Tongue (tissue), 2 donors: ENCODE measurements around the gene ANGPTL7. TPM values are rescaled to one million over a fixed set of nuclear protein-coding genes. Genes with fewer than 3 reads are reported as not detected.
"Not testable (repeated sequence)": the region's sequence is repeated elsewhere in the genome, so short reads cannot be mapped to it uniquely, and the experiment has no call there.

ENCODE experiments used
- DNase-seq: peaks from one replicate; pipeline ENCODE4 v3.0.0-alpha.2; 2015
- total RNA-seq: library from RNA; depleted of rRNA; stranded (reverse); fragments of >200 nt; gene quantifications from one replicate; pipeline ENCODE4 v1.2.3, GENCODE V29; 2014

ANGPTL7 gene
- total RNA-seq, 1 donor from 2014 or later: 12.0 TPM

DNA sequence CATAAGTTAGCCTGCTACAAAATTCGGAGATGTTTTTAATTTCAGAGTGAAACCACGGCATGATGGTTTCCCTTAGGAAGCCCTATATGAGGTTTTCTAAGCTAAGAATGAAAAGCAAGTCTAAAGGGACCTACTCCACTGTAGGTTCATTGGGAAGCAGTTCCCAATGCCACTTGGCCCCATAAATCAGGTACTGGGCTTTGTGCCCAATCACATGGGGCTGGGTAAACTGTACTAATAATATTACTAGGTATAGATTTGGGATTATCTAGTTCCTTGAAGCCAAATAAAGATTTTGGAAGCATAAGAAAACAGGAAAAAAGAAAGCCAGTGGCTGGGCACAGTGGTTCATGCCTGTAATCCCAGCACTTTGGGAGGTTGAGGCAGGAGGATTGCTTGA, 19.1 kb upstream of the ANGPTL7 start:
- DNase-seq: no peak

DNA sequence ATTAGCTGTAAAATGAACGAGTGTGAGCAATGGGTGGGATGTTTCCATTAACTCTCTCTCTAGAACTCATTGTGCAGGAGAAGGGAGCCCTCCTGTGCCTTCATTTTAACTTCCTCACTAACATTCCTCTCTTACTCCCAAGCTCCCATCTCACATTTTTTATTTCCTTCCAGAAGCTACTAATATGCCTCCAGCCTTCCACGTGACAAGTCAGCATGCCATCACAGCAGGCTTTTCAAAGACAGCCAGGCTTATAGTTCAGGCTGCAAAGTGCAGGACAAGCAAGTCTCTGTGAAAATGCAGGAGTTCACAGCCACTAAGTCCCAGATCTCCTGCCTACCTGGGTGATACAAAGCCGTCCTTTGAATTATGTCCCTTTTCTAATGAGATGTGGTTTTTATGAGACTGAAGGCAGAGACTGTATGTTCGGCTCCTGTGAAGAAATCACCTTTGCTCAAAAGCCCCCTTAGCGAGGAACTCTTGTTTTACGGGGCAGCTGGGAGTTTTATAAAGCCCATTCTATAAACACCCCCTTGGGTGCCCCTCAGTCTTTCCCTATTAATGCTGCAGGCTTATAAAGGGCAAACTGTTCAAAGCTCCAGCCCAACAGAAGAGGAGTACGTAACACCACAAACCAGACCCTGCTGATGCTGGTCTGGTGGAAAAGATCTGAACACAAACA, 14.8 kb upstream of the ANGPTL7 start:
- DNase-seq: no peak

DNA sequence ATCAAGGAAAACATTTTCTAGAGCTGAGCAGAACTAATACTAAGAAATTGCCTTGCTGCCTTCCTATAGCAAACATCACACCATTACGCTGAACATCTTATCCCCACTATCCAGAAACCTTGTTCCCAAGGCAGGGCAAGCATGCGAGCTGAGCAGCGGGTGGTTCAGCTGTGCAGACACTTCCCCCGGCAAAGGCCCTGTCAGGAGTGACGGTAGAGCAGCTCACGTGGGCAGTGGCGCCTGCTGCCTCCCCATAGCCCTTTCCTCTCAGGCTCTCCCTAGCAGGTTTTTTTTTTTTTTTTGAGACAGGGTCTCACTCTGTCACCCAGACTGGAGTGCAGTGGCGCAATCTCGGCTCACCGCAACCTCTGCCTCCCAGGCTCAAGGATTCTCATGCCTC, 13.7 kb upstream of the ANGPTL7 start:
- peak; percentile 40 for DNase-seq

DNA sequence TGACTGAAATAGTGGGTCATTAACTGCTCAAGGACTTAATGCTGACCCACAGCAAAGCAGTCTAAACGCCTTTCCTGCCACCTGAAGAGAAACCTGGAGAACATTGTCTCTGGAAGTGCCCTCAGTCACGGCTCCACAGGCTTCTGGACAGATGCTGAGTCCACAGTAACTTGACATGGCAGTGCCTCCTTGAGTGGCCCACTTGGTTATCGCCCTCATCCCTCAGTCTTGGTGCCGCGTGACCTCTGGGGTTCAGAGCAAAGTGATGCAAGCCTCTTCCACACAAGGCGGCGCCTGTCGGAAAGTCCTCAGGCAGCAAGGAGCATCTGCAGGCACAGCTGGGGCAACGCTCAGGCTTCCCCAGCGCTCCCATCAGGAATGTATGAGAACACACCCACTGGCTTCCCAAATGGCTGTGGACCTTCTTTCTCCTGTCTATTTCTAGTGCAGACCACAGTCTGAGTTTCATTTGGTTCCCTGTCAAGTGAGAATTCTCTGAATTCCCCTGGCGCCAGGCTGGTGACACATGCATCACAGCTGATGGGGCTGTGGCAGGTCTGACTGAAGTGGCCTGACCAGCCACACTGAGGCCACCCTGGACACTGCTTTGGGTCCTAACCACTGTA, 13.0 kb upstream of the ANGPTL7 start:
- peak; percentile 71 for DNase-seq

DNA sequence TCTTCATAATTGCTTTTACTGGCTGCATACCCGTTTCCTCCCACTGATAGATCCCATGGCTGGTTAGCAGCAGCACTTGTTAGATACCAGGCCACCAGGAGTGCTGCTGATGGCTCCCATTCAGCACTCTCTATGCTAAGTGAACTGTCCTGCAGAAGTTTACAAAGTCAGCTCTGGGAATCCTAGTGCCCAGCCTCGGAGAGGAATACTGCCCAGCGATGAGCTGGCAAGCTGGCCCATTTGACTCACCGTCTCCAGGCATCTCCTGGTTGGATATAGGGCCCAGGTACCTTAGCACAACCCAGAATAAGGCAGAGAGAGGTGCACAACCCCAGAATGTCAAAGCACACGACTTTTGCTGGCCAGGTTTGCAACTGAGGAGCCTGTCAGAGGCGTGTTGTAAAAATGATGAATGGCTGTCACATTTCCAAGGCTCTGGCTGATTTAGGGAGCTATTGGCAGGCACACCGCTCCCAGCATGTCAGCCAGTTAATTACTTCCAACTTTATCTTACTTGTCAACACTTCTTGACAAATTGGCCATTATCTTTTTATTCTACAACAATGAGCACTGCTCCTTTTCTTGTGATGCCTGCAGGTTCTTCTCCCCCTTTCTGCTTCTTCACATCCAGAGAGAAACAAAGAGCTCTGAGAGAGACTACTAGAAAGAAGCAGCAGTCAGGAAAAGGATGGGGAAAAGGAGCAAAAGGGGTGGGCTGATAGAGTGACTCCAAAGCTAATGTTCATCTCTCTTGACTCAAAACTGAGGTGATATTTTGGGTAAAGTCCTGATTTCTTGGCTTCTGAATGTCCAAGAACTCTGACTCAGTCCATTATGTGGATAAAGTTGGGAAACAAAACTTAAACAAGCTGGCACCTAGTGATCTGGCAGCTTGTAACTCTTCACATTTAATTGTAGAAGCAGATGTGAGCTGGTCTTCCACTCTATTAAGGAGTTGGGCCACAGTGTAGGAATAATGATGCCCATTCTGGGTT, 10.8 kb upstream of the ANGPTL7 start:
- no peak for DNase-seq

DNA sequence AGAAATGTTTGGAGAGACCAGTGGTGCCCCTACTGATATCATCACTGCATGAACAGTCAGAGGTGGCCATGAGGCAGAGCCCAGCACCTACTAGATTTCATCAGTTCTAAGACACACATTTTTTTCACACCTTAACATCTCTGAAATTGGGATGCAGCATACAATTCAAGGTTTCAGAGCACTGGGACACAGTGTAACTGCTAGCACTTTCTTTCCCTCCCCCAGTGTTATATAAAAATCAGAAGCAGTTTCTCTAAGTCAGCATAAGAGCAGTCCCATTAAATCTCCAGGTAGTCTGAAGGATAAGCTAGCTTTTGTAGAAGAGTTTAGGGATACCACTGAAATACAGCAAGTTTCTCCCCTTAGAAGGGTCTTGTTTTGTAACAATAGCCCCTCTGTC, 10.0 kb upstream of the ANGPTL7 start:
- no peak for DNase-seq

DNA sequence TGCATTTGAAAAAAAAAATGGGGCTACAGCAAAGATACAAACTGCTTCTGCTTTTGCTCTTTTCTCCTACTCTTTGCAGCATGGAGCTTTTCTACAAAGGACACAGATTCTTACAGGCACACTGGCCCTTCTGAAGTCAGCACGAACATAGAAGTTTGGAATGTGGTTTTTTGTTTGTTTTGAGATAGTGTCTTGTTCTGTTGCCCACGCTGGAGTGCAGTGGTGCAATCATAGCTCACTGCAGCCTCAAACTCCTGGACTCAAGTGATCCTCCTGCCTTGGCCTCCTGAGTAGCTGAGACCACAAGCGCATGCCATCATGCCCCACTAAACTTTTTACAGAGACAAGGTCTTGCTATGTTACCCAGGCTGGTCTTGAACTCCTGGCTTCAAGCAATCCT, 9.4 kb upstream of the ANGPTL7 start:
- DNase-seq: not testable (repeated sequence)

DNA sequence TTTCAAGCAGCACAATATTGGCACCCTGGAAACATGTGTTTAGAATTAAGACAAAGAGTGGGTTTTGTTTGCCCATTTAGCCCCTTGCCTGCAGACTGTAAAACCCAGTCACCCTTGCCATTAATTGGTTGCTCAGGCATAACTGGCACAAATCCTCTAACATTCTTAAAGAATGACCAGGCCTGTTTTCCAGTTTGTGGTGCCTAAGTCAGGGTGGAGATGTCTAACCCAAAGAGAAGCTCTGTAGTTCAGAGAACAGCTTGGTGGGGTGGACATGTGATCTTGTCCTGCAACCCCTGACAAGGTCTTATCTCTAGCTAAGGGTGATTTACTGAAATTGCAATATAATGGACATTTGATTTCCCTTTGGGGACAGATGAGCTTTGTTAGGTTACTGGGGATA, 8.8 kb upstream of the ANGPTL7 start:
- no peak for DNase-seq

DNA sequence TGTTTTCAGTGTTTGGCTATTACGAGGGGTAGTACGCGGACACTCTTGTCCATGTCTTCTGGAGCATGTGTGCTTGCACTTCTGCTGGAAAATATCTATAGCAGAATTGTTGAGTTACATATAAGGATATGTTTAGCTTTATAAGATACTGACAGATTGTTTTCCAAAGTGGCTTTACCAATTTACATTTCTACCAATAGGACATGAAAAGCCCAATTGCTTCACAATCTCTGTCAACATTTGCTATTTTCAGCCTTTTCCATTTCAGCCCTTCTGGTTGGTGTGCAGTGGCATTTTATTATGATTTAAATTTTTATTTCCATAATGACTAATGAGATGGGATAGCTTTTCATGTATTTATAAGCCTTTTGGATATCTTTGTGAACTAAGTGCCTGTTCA, 6.3 kb upstream of the ANGPTL7 start:
- DNase-seq: no peak

DNA sequence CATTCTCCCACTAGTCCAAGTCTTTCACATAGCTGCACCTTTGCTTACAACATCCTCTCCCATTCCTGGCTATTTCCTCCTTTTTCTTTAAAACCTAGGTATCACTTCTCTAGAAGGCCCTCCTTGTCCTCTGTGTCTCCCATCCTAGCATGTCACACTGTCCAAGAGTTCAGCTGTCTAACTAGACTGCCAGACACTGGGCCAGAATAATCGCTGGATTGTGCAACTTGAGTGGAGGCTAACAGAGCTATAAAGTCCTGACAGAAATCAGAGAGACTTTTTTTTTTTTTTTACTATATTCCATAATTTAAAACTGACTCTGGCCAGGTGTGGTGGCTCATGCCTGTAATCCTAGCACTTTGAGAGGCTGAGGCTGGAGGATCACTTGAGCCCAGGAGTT, 4.2 kb upstream of the ANGPTL7 start:
- DNase-seq: no peak

DNA sequence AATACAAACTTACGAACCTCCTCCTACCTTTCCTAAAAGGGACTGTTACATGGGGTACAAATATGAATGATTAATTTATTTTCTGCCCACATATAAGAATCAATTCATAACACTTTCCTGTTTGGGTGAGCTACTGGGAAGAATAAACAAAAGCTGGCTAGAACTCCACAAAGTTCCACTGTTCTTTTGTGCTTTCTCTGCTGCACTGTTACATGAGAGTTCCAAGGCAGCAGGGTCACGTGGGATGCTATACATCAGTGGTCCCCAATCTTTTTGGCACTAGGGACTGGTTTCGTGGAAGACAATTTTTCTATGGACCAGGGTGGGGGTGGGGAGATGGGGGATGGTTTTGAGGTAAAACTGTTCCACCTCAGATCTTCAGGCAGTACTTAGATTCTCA, 2.2 kb upstream of the ANGPTL7 start:
- no peak for DNase-seq

DNA sequence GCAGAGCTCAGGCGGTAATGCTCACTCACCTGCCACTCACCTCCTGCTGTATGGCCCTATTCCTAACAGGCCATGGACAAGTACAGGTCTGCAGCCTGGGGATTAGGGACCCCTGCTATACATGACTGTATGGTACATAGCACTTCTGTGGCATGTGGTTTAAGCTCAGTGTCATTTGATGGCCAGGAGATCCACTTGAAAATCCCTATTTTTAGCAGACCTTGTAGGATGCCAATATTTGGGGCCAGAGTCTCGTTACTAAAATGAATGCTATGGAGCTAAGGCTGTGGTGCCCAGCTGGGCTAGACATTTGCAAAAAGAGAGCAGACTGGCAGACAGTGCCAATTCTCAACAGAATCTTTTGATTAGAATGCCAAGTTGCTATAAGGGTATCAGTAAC, 1.7 kb upstream of the ANGPTL7 start:
- DNase-seq: peak; percentile 56

DNA sequence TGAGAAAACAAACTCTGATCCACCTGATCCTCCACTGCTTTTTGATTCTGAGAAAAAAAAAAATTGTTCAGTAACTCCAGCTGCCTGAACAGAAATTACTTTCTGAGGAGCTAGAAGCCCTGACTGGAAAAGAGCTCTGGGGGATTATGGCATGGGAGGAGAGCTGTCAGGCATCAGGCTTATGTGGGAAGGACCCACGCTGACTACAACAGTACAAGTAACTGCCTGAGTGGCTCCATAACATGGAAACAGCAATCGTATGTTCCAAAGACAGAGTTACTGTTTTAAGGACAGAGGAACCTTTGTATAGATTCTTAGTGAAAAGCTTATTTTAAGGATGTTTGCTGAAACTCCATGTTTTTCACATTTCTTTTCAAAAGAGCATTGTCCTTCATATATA, 1.2 kb upstream of the ANGPTL7 start:
- DNase-seq: peak; percentile 66

DNA sequence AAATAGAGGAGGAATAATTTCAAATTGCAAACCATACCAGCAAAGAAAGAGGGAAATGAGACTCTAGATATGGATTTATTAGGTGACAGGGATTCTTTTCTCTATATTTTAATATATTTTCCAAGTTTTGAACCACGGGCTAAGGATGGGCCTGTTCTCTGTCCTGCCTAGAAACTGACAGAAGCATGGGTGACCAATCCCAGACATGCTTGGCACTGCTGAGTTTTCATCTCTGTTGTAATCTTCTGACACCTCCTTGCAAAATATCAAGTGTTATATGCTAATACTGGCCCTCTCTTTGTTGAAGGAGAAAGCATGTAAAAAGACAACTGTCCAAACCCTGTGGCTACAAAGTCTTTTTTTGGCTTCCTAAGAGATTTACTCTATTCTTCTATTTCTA, 774 bp upstream of the ANGPTL7 start:
- DNase-seq: no peak

DNA sequence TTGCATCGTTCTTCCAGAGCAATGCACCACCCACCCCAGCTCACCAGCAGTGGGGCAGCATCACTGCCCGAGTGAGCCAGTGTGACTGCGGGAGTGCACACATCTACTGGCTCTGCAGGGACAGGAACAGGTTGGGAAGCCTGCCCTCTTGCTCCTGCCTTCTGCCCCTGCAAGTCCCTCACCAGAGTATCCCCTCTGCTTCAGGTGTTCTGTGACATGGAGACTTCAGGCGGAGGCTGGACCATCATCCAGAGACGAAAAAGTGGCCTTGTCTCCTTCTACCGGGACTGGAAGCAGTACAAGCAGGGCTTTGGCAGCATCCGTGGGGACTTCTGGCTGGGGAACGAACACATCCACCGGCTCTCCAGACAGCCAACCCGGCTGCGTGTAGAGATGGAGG, 4.2 kb downstream of the ANGPTL7 start:
- DNase-seq: no peak

DNA sequence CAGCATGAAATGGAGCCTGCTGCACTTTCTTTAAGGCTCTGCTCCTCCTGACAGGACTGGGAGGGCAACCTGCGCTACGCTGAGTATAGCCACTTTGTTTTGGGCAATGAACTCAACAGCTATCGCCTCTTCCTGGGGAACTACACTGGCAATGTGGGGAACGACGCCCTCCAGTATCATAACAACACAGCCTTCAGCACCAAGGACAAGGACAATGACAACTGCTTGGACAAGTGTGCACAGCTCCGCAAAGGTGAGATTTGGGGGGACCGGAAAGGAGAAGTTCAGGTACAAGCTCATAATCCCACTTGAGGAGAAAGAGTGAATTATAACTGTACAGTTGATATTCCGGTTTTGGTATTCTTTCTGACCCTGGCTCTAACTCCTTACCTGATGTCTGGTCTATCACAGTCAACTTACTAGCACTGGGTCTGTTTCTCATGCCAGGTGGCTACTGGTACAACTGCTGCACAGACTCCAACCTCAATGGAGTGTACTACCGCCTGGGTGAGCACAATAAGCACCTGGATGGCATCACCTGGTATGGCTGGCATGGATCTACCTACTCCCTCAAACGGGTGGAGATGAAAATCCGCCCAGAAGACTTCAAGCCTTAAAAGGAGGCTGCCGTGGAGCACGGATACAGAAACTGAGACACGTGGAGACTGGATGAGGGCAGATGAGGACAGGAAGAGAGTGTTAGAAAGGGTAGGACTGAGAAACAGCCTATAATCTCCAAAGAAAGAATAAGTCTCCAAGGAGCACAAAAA, 5.4 kb downstream of the ANGPTL7 start:
- DNase-seq: no peak

DNA sequence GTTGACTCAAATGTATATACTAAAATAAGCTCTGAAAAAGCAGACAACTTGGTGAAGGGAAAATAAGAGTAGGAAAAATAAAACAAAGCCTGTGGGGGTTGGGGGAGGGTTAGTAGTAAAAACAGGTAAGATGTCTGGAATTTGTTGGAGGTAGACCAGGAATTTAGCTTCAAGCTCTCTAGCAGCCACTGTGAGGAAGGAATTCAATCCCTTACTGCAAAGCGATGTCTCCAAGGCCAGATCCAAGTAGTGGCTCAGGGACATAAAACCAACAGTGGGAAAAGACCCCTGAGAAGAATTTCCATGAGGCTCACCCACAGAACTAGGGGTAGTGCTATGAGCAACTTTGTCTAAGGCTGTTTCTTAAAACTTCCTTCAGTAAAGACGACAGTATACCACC, 7.8 kb downstream of the ANGPTL7 start:
- DNase-seq: no peak

DNA sequence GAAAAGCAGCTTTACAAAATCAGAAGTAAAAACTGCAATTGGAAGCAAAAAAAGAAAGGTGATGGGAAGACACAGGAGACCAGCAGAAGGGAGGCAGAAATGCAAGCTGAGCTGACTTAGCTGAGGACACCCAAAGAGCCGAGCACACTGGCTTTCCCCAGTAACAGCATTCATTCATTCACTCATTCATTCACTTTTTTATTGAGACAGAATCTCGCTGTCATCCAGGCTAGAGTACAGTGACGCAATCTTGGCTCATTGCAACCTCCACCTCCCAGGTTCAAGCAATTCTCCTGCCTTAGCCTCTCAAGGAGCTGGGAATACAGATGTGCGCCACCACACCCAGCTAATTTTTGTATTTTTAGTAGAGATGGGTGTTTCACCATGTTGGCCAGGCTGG, 8.2 kb downstream of the ANGPTL7 start:
- DNase-seq: no peak

DNA sequence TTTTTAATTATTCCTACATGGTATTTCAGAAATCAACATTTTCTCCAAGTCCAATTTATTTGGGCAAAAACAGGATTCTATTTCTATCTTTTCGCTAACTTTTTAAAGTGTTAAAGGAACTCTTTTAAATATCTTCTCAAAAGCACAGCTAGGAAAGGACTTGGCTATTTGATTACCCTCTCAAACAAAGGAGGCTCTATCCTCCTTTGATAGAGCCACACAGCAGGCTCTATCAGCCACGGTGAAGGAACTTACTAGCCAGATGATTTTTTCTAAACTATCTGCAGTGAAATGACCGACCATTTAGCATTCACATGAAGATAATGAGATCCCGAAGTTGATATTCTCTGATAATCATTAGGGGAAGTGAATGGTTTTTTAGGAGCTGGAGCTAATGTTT, 9.1 kb downstream of the ANGPTL7 start:
- DNase-seq: no peak

DNA sequence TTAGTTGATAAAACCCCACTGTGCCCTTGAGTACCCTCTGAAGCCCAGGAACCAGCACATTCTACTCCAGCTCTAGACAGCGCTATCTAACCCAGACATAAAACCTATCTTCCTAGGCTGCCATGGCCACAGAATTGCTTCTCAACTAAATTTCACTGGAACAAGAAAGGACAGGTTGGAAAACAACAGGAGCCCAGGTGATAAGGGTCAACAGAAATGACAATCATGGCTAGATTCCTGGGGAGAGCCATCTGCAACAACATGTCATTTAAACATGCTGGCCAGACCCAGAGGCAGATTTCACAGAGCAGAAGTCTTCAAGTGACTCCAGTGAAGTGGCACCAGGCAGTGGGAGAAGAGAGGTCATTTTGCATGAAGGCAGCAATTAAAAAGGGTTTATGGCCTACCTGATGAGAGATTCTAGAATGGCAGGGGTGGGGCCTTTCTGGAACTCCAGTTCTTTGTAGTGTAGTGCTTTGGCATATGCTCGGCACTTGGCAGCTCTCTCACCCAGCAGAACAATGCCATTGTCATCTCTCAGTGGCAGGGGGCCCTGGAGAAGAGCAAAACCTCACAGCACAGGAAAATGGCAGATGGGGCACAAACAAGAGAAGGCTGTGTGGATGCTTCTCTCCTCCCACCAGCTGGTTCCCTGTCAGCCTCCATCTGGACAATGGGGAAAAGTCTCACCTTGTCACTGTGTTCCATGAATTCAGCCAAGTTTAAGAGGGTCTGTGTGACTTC, 9.9 kb downstream of the ANGPTL7 start:
- DNase-seq: no peak

DNA sequence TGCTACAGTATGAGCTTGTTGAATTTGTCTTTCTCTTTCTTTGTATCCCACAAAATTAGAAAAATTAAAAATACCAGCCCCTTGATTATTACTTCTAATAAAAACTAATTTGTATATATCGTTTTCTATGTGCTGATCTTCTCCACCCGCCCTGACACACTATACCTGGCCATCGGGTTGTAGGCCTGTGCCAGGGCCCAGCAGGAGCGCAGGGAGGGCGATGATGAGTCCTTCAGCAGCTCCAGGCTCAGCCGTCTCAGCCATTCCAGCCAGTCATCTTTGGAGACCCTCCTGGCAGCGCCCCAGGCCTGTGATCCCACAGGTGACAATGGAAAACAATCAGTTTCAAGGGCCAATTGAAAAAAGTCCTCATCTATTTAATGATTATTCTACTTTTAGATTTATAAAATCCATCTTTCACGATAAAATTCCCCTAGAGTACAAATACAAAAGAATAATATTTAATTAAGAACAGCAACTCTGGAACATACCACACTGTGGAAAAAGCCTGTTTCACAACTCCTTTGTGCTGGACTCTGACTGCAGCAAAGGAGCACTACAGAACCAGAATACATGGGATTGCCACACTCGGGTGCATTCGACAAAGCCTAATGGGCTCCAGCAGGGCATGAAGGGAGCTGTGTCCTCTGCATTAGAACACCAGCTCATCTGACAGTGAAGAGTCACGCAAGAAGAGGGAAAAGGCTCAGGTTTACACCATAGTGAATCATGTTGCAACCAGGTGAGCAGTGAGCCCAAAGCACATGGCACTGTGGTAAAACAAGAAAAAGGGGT, 15.4 kb downstream of the ANGPTL7 start:
- no peak for DNase-seq
